ENCODE results near the gene GNG14.
"Not testable (repeated sequence)": the region's sequence is repeated elsewhere in the genome, so short reads cannot be mapped to it uniquely, and the experiment has no call there.

GNG14 gene

DNA sequence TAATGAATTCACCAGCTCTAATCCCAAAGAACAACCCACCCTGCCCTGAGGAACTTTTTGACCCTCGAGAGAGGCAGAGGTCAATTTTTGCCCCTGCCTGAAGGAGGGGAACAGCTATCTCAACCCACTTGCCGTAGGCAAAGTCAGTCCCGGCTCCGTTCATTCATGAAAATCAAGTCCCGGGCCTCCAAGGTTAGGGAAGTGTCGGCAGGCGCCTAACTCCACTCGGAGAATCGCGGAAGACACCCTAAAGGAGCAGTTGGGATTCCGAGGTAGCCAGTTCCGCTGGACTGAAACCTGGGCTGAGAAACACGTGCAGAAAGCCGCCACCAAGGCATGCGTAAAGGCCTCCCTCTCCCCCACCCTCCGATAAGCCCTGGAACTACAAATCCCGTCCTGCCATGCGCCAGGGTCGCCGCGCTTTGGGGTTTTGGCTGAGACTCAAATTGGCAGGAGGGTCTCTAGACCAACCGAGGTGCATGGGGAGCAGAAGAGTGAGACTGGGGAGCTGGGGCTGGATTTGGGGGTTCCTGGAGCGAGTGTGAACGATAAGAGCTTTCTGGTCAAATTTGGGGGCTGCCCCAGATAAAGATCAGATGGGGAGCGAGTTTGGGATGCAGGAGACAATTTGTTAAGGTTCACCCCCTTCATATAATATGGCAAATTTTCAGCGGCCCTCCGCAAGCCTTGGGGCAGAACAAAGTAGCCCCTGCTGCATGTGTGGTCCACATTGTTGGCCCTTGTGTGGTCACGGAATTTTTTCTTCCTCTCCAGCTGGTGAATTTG lies 36.0 kb downstream of the GNG14 start, which contains the start of gene TNPO2:
TNPO2 (minus strand) TSS at position 292 of the 786 bp plus-strand sequence. CDS start 2,955 bp downstream, outside the sequence.
- peak; percentile 51 for DNase-seq (ENCODE audit: low read depth, low spot score)

- DNase-seq (ENCODE audit: low read depth, low spot score): not testable (repeated sequence)
Observed at GRCh38 chr19:12725612-12726011, 37.8 kb downstream of the GNG14 start.

GRCh38 chr19:12726988-12727316 lies 39.2 kb downstream of the GNG14 start:
- no peak for DNase-seq (ENCODE audit: low read depth, low spot score)

DNA sequence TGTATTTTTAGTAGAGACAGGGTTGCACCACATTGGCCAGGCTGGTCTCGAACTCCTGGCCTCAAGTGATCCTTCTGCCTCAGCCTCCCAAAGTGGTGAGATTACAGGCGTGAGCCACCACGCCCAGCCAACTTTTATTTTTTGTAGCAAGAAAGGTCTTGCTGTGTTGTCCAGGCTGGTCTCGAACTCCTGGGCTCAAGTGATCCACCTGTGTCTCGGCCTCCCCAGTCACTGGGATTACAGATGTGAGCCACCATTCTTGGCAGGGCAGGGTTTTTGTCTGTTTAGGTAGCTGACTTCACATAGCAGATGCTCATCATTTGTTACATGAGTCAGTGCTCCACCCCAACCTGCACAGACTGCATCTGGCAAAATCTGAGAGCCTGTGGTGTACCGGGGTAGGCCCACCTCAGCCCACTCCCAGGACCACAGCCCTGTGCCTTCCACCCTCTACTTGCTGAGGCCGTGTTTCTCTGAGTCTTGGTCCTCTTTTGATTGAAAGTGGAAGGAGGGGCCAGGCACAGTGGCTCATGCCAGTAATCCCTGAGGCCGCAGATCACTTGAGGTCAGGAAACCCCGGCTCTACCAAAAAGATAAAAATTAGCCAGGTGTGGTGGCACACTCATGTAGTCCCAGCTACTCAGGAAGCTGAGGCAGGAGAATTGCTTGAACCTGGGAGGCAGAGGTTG lies 40.1 kb downstream of the GNG14 start:
- DNase-seq (ENCODE audit: low read depth, low spot score): no peak

DNA sequence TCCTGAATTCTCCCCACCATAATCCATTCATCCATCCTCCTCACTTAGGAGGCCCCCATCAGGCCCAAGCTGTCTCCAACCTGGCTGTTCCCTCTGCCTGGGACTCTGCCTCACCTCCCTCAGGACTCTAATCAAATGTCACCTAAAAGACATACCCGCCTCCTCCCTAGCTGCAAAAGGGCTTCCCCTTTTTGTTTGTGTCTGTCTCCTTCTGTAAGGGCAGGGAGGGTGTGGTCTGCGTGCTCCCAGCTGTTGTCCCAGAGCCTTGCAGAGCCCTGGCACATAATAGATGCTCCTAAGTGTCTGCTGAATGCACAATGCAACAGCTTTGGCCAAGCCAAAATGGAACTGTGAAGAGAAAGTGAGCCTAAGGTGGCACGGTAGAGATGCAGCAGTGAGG lies 42.3 kb downstream of the GNG14 start:
- DNase-seq (ENCODE audit: low read depth, low spot score): no peak

- DNase-seq (ENCODE audit: low read depth, low spot score): no peak
Observed at GRCh38 chr19:12731337-12731736, 43.5 kb downstream of the GNG14 start.

- no peak for DNase-seq (ENCODE audit: low read depth, low spot score)
Observed at GRCh38 chr19:12733369-12734214, 45.8 kb downstream of the GNG14 start.

- DNase-seq (ENCODE audit: low read depth, low spot score): peak; percentile 56
Observed at GRCh38 chr19:12736995-12737834, 49.4 kb downstream of the GNG14 start, which contains the start of gene GET3. GET3 (plus strand) TSS chr19:12737497; CDS start chr19:12737506, 9 bp downstream.

- no peak for DNase-seq (ENCODE audit: low read depth, low spot score)
Observed at GRCh38 chr19:12737835-12738351, 50.1 kb downstream of the GNG14 start.

Data from activated naive CD8-positive, alpha-beta T cell treated with anti-CD3 and anti-CD28 coated beads, Interleukin-2, amount 50 U/mL, for 16 hours (primary cell).